Measurements from ENCODE around the gene FN3K. TPM values are rescaled to one million over a fixed set of nuclear protein-coding genes. Genes with fewer than 3 reads are reported as not detected.

The FN3K gene
- total RNA-seq, 1 donor: 2.9 TPM

GRCh38 chr17:82709676-82710498 lies 25.5 kb upstream of the FN3K start:
- H3K36me3 ChIP-seq (ENCODE audit: insufficient read depth, low read length): no peaks in the 10 kb centered on the region
- no peaks in the 10 kb centered on the region for H4K20me1 ChIP-seq (ENCODE audit: insufficient read depth, low read length)
- no peak overlapping the region for H3K4me2 ChIP-seq (ENCODE audit: insufficient read depth, low read length)
- H3K79me2 ChIP-seq (ENCODE audit: insufficient read depth, low read length): no peaks in the 10 kb centered on the region
- H3K9me3 ChIP-seq (ENCODE audit: low read depth, low read length): no peaks in the 10 kb centered on the region
- TF ChIP-seq CTCF (IDR thresholded peaks at IDR 0.05; ENCODE audit: extremely low read depth, low read depth, low read length): no peak
- no peaks in the 10 kb centered on the region for H3K27me3 ChIP-seq (ENCODE audit: insufficient read depth, low read length)
- no peak for DNase-seq (ENCODE audit: insufficient read length, low spot score, missing footprints)
- no peak overlapping the region for H2AFZ ChIP-seq (ENCODE audit: low read length)
- no peak overlapping the region for H3K4me3 ChIP-seq (ENCODE audit: insufficient read depth, low read length)
- H3K27ac ChIP-seq (ENCODE audit: low read depth, low read length): no peak overlapping the region
- H3K4me1 ChIP-seq (ENCODE audit: insufficient read depth, low read length): no peaks in the 10 kb centered on the region

DNA sequence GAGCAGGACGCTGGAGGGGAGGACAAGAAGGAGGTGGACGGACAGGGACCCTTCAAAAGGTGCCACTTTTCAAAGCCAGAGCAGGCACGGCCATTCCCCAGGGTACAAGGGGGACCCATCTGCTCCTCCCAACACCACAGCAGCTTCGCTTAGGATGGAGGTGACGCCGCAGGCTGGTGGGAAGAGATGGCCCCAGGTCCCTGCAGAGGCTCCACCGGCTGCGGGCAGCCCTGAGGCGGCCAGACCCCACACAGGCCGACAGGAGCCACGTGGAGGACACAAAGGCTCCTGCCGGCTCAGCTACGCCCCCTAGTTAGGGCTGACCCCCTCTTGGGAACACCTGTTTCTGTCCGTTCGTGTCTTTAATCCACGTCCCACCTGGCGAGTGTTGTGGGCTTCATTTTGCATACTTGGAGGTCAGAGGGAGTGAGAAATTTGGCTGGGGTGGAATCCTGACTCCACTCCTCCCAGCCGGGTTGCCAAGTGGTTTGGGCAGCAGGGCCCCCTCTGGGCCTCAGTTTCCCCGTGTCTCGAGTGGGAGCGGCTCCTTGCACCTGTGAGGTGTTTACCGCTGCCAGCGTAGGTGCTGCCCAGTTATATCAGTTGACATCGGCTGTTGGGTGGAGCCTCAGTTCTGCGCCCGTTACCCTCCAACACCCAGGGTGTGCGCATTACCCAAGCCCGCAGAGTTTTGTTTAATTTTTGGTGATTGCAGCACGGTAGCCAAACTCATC lies 24.7 kb upstream of the FN3K start:
- Histone ChIP-seq H3K36me3 (ENCODE audit: insufficient read depth, low read length) (no peaks in the 10 kb centered on the region), H3K4me2 (ENCODE audit: insufficient read depth, low read length) (no peak overlapping the region), H3K9me3 (ENCODE audit: low read depth, low read length) (no peaks in the 10 kb centered on the region), H3K4me1 (ENCODE audit: insufficient read depth, low read length) (no peaks in the 10 kb centered on the region), H3K4me3 (ENCODE audit: insufficient read depth, low read length) (no peak overlapping the region), H3K79me2 (ENCODE audit: insufficient read depth, low read length) (no peaks in the 10 kb centered on the region), H4K20me1 (ENCODE audit: insufficient read depth, low read length) (no peaks in the 10 kb centered on the region), H3K27ac (ENCODE audit: low read depth, low read length) (no peak overlapping the region), H2AFZ (ENCODE audit: low read length) (no peak overlapping the region), H3K27me3 (ENCODE audit: insufficient read depth, low read length) (no peaks in the 10 kb centered on the region)
- DNase-seq (ENCODE audit: insufficient read length, low spot score, missing footprints): no peak
- TF ChIP-seq CTCF (IDR thresholded peaks at IDR 0.05; ENCODE audit: extremely low read depth, low read depth, low read length): no peak

DNA sequence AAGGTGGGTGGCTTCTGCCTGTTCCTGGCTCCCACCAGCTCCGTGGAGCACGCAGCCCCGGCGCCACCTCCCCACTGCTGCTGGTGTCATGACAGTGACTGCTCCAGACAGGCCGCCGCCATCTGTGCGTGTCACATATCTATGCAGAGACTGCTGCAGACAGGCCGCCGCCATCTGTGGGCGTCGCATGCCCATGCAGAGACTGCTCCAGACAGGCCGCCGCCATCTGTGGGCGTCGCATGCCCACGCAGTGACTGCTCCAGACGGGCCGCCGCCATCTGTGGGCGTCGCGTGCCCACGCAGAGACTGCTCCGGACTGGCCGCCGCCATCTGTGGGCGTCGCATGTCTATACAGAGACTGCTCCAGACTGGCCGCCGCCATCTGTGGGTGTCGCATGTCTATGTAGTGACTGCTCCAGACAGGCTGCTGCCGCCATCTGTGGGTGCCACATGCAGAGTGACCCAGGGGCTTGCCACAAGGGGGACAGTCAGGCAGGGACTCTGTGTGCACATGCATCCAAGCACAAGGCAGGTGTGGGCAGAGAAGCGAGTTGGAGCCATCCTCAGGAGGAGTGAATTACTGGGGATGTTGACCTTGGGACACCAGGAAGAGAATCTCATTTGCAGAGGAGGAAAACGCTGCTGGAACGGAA lies 22.2 kb upstream of the FN3K start:
- no peak overlapping the region for H2AFZ ChIP-seq (ENCODE audit: low read length)
- no peaks in the 10 kb centered on the region for H3K36me3 ChIP-seq (ENCODE audit: insufficient read depth, low read length)
- no peaks in the 10 kb centered on the region for H4K20me1 ChIP-seq (ENCODE audit: insufficient read depth, low read length)
- peaks cover 11% of the 10 kb centered on the region for H3K79me2 ChIP-seq (ENCODE audit: insufficient read depth, low read length)
- peaks cover 9% of the 10 kb centered on the region for H3K4me1 ChIP-seq (ENCODE audit: insufficient read depth, low read length)
- no peak for TF ChIP-seq CTCF (IDR thresholded peaks at IDR 0.05; ENCODE audit: extremely low read depth, low read depth, low read length)
- H3K4me3 ChIP-seq (ENCODE audit: insufficient read depth, low read length): no peak overlapping the region
- H3K27ac ChIP-seq (ENCODE audit: low read depth, low read length): no peak overlapping the region
- DNase-seq (ENCODE audit: insufficient read length, low spot score, missing footprints): no peak
- H3K27me3 ChIP-seq (ENCODE audit: insufficient read depth, low read length): no peaks in the 10 kb centered on the region
- H3K9me3 ChIP-seq (ENCODE audit: low read depth, low read length): no peaks in the 10 kb centered on the region
- no peak overlapping the region for H3K4me2 ChIP-seq (ENCODE audit: insufficient read depth, low read length)

Measured in osteoblast (primary cell).